Ishikawa (cell line): Measurements from ENCODE around the gene TFB1M.
A peak's percentile ranks its signal among the peaks of the same experiment; 100 is the strongest.

Experiments used
- CEBPB ChIP-seq: IDR thresholded peaks from 2 replicates; pipeline ENCODE4 v1.6.1; 2012
- CREB1 ChIP-seq: IDR thresholded peaks from 2 replicates; pipeline ENCODE4 v1.6.1; 2012; ENCODE audit warnings: low read depth
- EGR1 ChIP-seq: IDR thresholded peaks from 2 replicates; pipeline ENCODE4 v1.6.1; 2012
- EP300 ChIP-seq: IDR thresholded peaks from 2 replicates; pipeline ENCODE4 v1.6.1; 2012; ENCODE audit warnings: borderline replicate concordance
- FOXM1 ChIP-seq: IDR thresholded peaks from 2 replicates; pipeline ENCODE4 v1.6.1; 2012; ENCODE audit warnings: low read depth, borderline replicate concordance
- NFIC ChIP-seq: IDR thresholded peaks from 2 replicates; pipeline ENCODE4 v1.6.1; 2012
- RAD21 ChIP-seq: IDR thresholded peaks from 2 replicates; pipeline ENCODE4 v1.6.1; 2012; ENCODE audit warnings: low read depth
- TAF1 ChIP-seq: IDR thresholded peaks from 2 replicates; pipeline ENCODE4 v1.6.1; 2012; ENCODE audit warnings: low read depth, mild to moderate bottlenecking
- TCF12 ChIP-seq: IDR thresholded peaks from 2 replicates; pipeline ENCODE4 v1.6.1; 2012; ENCODE audit warnings: low read depth
- TEAD4 ChIP-seq: IDR thresholded peaks from 2 replicates; pipeline ENCODE4 v1.6.1; 2012
- YY1 ChIP-seq: IDR thresholded peaks from 2 replicates; pipeline ENCODE4 v1.6.1; 2012; ENCODE audit warnings: low read depth
- ZBTB7A ChIP-seq: IDR thresholded peaks from 2 replicates; pipeline ENCODE4 v1.6.1; 2012; ENCODE audit warnings: low read depth
- TF ChIP-seq, protein P1 (sequence below): IDR thresholded peaks from 2 replicates; pipeline ENCODE4 v1.6.1; 2012
- TF ChIP-seq, protein P2 (sequence below): IDR thresholded peaks from 2 replicates; pipeline ENCODE4 v1.6.1; 2012
- TF ChIP-seq, protein P3 (sequence below): IDR thresholded peaks from 2 replicates; pipeline ENCODE4 v1.6.1; 2012; ENCODE audit warnings: low read depth, mild to moderate bottlenecking

The TFB1M gene

DNA sequence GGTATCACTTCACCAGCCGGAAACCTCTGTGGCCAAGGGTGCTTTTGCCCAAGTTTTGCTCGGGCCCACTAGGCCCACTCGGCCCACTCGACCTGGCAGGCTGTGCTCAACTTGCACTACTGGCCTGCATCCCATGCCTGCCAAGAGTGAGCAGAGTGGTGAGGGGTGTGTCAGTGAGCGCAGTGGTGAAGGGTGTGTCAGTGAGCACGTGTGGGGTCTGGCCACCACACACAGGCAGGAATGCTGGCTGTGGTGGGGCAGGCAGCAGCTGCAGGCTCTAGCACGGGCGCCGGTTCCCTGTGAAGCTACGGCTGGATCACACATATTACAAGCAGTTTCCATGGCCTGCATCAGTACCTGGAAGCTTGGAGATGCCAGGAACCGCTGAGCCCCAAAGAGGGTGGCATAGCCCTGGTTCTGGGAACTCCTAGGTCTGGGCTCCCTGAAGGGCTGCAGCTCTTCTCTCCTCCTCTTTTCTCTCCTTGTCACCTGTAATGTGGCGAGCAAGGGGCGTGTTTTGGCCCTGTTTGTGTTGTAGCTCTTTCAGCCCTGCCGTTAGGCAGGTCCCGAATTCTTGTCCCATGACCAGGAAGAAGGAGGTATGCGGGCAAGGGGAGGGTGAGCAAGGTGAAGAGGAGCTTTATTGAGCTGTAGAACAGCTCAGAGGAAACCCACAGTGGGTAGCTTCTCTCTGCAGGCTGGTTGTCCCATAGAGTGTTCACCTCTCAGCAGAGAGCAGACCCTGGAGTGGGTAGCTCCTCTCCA is 101.5 kb downstream of the TFB1M start:
- no peak for TF ChIP-seq NFIC
- no peak for TF ChIP-seq EGR1
- TF ChIP-seq, protein P1, sequence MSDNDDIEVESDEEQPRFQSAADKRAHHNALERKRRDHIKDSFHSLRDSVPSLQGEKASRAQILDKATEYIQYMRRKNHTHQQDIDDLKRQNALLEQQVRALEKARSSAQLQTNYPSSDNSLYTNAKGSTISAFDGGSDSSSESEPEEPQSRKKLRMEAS: no peak
- peak; percentile 26; the same call in 1 of the 2 replicates for TF ChIP-seq EP300
- peak; percentile 57; the same call in 1 of the 2 replicates for TF ChIP-seq TEAD4
- no peak for TF ChIP-seq ZBTB7A

DNA sequence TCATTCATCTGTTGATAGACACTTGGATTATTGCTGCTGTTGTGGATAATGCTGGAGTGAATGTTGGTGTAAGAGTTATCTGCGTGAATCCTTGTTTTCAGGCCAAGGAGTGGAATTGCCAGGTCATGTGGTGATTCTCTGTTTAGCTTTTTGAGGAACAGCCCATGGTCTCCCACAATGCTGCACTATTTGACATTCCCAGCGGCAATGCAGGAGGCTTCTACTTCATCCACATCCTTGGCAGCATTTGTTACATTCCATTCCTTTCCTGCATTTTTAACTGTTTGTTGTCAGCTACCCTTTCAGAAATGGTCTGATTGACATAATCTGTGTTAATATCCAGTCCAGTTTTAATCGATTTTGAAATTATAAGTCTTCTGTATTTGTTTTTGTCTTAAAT is 102.2 kb downstream of the TFB1M start:
- no peak for TF ChIP-seq TEAD4
- TF ChIP-seq, protein P1: no peak
- no peak for TF ChIP-seq TAF1
- TF ChIP-seq FOXM1: no peak
- TF ChIP-seq, protein P2, sequence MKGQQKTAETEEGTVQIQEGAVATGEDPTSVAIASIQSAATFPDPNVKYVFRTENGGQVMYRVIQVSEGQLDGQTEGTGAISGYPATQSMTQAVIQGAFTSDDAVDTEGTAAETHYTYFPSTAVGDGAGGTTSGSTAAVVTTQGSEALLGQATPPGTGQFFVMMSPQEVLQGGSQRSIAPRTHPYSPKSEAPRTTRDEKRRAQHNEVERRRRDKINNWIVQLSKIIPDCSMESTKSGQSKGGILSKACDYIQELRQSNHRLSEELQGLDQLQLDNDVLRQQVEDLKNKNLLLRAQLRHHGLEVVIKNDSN: no peak
- TF ChIP-seq ZBTB7A: no peak
- TF ChIP-seq TCF12: no peak
- TF ChIP-seq, protein P3, sequence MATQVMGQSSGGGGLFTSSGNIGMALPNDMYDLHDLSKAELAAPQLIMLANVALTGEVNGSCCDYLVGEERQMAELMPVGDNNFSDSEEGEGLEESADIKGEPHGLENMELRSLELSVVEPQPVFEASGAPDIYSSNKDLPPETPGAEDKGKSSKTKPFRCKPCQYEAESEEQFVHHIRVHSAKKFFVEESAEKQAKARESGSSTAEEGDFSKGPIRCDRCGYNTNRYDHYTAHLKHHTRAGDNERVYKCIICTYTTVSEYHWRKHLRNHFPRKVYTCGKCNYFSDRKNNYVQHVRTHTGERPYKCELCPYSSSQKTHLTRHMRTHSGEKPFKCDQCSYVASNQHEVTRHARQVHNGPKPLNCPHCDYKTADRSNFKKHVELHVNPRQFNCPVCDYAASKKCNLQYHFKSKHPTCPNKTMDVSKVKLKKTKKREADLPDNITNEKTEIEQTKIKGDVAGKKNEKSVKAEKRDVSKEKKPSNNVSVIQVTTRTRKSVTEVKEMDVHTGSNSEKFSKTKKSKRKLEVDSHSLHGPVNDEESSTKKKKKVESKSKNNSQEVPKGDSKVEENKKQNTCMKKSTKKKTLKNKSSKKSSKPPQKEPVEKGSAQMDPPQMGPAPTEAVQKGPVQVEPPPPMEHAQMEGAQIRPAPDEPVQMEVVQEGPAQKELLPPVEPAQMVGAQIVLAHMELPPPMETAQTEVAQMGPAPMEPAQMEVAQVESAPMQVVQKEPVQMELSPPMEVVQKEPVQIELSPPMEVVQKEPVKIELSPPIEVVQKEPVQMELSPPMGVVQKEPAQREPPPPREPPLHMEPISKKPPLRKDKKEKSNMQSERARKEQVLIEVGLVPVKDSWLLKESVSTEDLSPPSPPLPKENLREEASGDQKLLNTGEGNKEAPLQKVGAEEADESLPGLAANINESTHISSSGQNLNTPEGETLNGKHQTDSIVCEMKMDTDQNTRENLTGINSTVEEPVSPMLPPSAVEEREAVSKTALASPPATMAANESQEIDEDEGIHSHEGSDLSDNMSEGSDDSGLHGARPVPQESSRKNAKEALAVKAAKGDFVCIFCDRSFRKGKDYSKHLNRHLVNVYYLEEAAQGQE: no peak
- TF ChIP-seq YY1: no peak

DNA sequence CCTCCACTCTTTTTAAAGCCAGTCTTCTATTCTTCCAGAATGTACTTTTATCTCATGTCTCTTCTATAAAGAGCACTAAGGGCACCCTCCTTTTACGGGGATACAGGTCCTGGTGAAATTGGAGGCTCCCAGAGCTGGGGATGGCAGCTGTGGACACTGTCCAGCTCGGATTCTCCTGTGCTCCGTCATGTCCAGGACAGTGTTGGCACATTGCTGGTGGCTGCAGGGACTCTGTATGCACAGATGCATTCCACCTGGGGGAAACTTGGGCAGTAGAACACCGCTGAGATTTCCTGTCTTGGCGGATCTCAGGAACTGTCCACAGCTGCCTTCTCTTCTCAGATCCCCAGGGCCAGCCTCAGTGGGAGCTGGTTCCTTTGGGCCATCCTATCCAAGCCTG is 107.1 kb downstream of the TFB1M start:
- TF ChIP-seq ZBTB7A (no peak), EP300 (no peak), YY1 (no peak), TEAD4 (no peak), CREB1 (no peak), RAD21 (no peak), TAF1 (no peak), CEBPB (no peak), TCF12 (no peak), NFIC (no peak), FOXM1 (no peak), EGR1 (no peak)
- TF ChIP-seq, protein P3: no peak
- TF ChIP-seq, protein P2: no peak
- TF ChIP-seq, protein P1: no peak
